Activated T-cell treated with anti-CD3 and anti-CD28 coated beads, Interleukin-2, amount 50 U/mL, for 1 hour (primary cell): Measurements from ENCODE around the gene MAP4.
"Not testable (repeated sequence)": the region's sequence is repeated elsewhere in the genome, so short reads cannot be mapped to it uniquely, and the experiment has no call there.

ENCODE experiments used
- DNase-seq: peaks from one replicate; pipeline ENCODE4 v3.0.0-alpha.2; 2020

MAP4 gene

GRCh38 chr3:48016301-48016973, at the start of gene MAP4:
TSS of gene MAP4 (minus strand) at chr3:48016416. CDS start at chr3:47998860, 17,556 bp downstream.
- no peak for DNase-seq

GRCh38 chr3:48065035-48065434, 48.8 kb upstream of the MAP4 start:
- no peak for DNase-seq

- DNase-seq = no peak
Observed at GRCh38 chr3:48064292-48064829, 48.1 kb upstream of the MAP4 start.

GRCh38 chr3:48061586-48061985, 45.4 kb upstream of the MAP4 start:
- not testable (repeated sequence) for DNase-seq

GRCh38 chr3:48058091-48058490, 41.9 kb upstream of the MAP4 start:
- DNase-seq = no peak

GRCh38 chr3:48057521-48057920, 41.3 kb upstream of the MAP4 start:
- no peak for DNase-seq

- no peak for DNase-seq
Observed at GRCh38 chr3:48047841-48048464, 31.7 kb upstream of the MAP4 start.

- DNase-seq = no peak
Observed at GRCh38 chr3:48042071-48042760, 26.0 kb upstream of the MAP4 start.

- no peak for DNase-seq
Observed at GRCh38 chr3:48039487-48040190, 23.4 kb upstream of the MAP4 start.

- DNase-seq = no peak
Observed at GRCh38 chr3:48038971-48039481, 22.8 kb upstream of the MAP4 start.

- no peak for DNase-seq
Observed at GRCh38 chr3:48034000-48034516, 17.8 kb upstream of the MAP4 start.

GRCh38 chr3:48030188-48030587, 14.0 kb upstream of the MAP4 start:
- no peak for DNase-seq

- no peak for DNase-seq
Observed at GRCh38 chr3:48026951-48027908, 11.0 kb upstream of the MAP4 start.

GRCh38 chr3:48026098-48026497, 9.9 kb upstream of the MAP4 start:
- DNase-seq = no peak

- DNase-seq = no peak
Observed at GRCh38 chr3:48024401-48024800, 8.2 kb upstream of the MAP4 start.

- no peak for DNase-seq
Observed at GRCh38 chr3:48023377-48023776, 7.2 kb upstream of the MAP4 start.

GRCh38 chr3:48022178-48022577, 6.0 kb upstream of the MAP4 start:
- no peak for DNase-seq

GRCh38 chr3:48018841-48019240, 2.6 kb upstream of the MAP4 start:
- no peak for DNase-seq

GRCh38 chr3:48015431-48016180, 610 bp downstream of the MAP4 start:
- no peak for DNase-seq

- DNase-seq = no peak
Observed at GRCh38 chr3:48014358-48014757, 1.9 kb downstream of the MAP4 start.
